HG03354 (cell line): ENCODE results near the gene WWP2.
"Not testable (repeated sequence)": the region's sequence is repeated elsewhere in the genome, so short reads cannot be mapped to it uniquely, and the experiment has no call there.

ENCODE experiments used
- ATAC-seq: cut with Tn5 transposase; IDR thresholded peaks from one replicate; pipeline ENCODE4 v1.9.1; 2021; ENCODE audit warnings: mild to moderate bottlenecking; ENCODE audit not compliant: unreplicated experiment, poor library complexity, severe bottlenecking

Gene WWP2

GRCh38 chr16:69935278-69935711, 173.2 kb downstream of the WWP2 start:
- ATAC-seq, result no peak

GRCh38 chr16:69935740-69936139, 173.6 kb downstream of the WWP2 start:
- no peak for ATAC-seq

GRCh38 chr16:69936252-69936651, 174.1 kb downstream of the WWP2 start:
- no peak for ATAC-seq

- ATAC-seq, result no peak
These were observed 174.6 kb downstream of the WWP2 start for GRCh38 chr16:69936751-69937211.

- no peak for ATAC-seq
These were observed 175.4 kb downstream of the WWP2 start for GRCh38 chr16:69937465-69937951.

- no peak for ATAC-seq
These were observed 177.1 kb downstream of the WWP2 start for GRCh38 chr16:69938981-69939820.

- no peak for ATAC-seq
These were observed 177.9 kb downstream of the WWP2 start for GRCh38 chr16:69939821-69940585.

GRCh38 chr16:69940676-69941075, 178.5 kb downstream of the WWP2 start:
- ATAC-seq, result no peak

GRCh38 chr16:69941251-69942098, 179.3 kb downstream of the WWP2 start:
- no peak for ATAC-seq

GRCh38 chr16:69942099-69942491, 180.0 kb downstream of the WWP2 start:
- no peak for ATAC-seq

GRCh38 chr16:69942627-69943170, 180.6 kb downstream of the WWP2 start:
- ATAC-seq, result no peak

- ATAC-seq, result not testable (repeated sequence)
These were observed 181.3 kb downstream of the WWP2 start for GRCh38 chr16:69943241-69944036.

- not testable (repeated sequence) for ATAC-seq
These were observed 188.3 kb downstream of the WWP2 start for GRCh38 chr16:69950411-69950810.

GRCh38 chr16:69951017-69951671, 189.0 kb downstream of the WWP2 start, which contains the start of gene CLEC18A:
CLEC18A (plus strand) TSS chr16:69951334; CDS start chr16:69951367, 33 bp downstream.
- ATAC-seq, result not testable (repeated sequence)

GRCh38 chr16:69951672-69952031, 189.5 kb downstream of the WWP2 start:
- not testable (repeated sequence) for ATAC-seq

GRCh38 chr16:69952116-69952515, 190.0 kb downstream of the WWP2 start:
- not testable (repeated sequence) for ATAC-seq

GRCh38 chr16:69952572-69953355, 190.6 kb downstream of the WWP2 start:
- not testable (repeated sequence) for ATAC-seq
